Transverse colon (tissue), 4 donors: ENCODE results near the gene DNTT. TPM values are rescaled to one million over a fixed set of nuclear protein-coding genes. Genes with fewer than 3 reads are reported as not detected.

ENCODE experiments used
- DNase-seq: peaks from one replicate; pipeline ENCODE4 v3.0.0-alpha.2; 2019
- H3K27ac ChIP-seq, 4 donors: fragments of 200-600 bp; sonication (generic); 2 replicates each; pipeline ENCODE4 v1.5.1; 2016 to 2018; ENCODE audit warnings: inconsistent platforms in 4 of 4
- H3K27me3 ChIP-seq: fragments of 200-600 bp; sonication (generic); 2 replicates; pipeline ENCODE4 v1.5.1; 2017; ENCODE audit warnings: inconsistent platforms
- H3K36me3 ChIP-seq, 4 donors: fragments of 200-600 bp; sonication (generic); 2 replicates each; pipeline ENCODE4 v1.5.1; 2017 to 2019; ENCODE audit warnings: inconsistent platforms in 4 of 4
- H3K4me1 ChIP-seq, 4 donors: fragments of 200-600 bp; sonication (generic); 2 replicates each; pipeline ENCODE4 v1.5.1; 2017 to 2020; ENCODE audit warnings: inconsistent platforms in 4 of 4
- H3K4me3 ChIP-seq, 4 donors: fragments of 200-600 bp; sonication (generic); 1 replicate in 1 of 4; 2 replicates in 3 of 4; pipeline versions ENCODE4 v1.5.1 to v1.6.1; 2017 to 2019; ENCODE audit warnings: inconsistent platforms in 4 of 4
- H3K9me3 ChIP-seq, 2 donors: fragments of 200-600 bp; sonication (generic); 2 replicates each; pipeline ENCODE4 v1.5.1; 2017 to 2019; ENCODE audit warnings: inconsistent platforms in 2 of 2
- EP300 ChIP-seq: sonication (generic); formaldehyde crosslinking; IDR thresholded peaks from one replicate; pipeline ENCODE4 v1.6.1; 2017; ENCODE audit warnings: antibody characterized with exemption, low read depth
- POLR2A ChIP-seq: fragments of 450-650 bp; IDR thresholded peaks from one replicate; pipeline ENCODE4 v1.6.1; 2016; ENCODE audit warnings: antibody characterized with exemption, mild to moderate bottlenecking, moderate library complexity
- POLR2AphosphoS5 ChIP-seq, 3 donors: sonication (generic); formaldehyde crosslinking; IDR thresholded peaks; one replicate each; pipeline ENCODE4 v1.6.1; 2016; ENCODE audit warnings: antibody characterized with exemption in 3 of 3
- WGBS, 2 donors: methylation state at CpG; one replicate each; pipeline ENCODE4 v1.1.5; 2018; ENCODE audit warnings: low coverage in 1 of 2; 5-methylcytosine and 5-hydroxymethylcytosine counted together
- in situ Hi-C, 4 donors: fragments of 200-750 bp; cut with MboI; loops; one replicate each; pipeline versions ENCODE4 v1.15.0 to v1.15.1; 2017; ENCODE audit warnings: low sequenced_read_pairs in 3 of 4, low pct_ligation_motif_present in 1 of 4, low pct_unique_long_range_greater_than_20kb in 1 of 4
- intact Hi-C: fragments of 100-400 bp; cut with DNase I; formaldehyde crosslinking; loops from one replicate; pipeline ENCODE4 v1.15.1; 2023; ENCODE audit warnings: low total_unique reads
- total RNA-seq, 4 donors: library from RNA; depleted of rRNA; stranded (reverse); fragments of >200 nt; gene quantifications; one replicate each; pipeline ENCODE4 v1.1.0, GENCODE V29; 2016
- TF ChIP-seq, protein P1 (sequence below), 5 experiments: fragments of 200-600 bp in 3 of 5; fragments of 450-650 bp in 2 of 5; sonication (generic) in 3 of 5; IDR thresholded peaks; 1 replicate in 2 of 5; 2 replicates in 3 of 5; pipeline ENCODE4 v1.5.1; 2016 to 2017; ENCODE audit warnings: antibody characterized with exemption in 5 of 5, inconsistent platforms in 3 of 5, mild to moderate bottlenecking in 2 of 5, moderate library complexity in 1 of 5

DNTT gene
- total RNA-seq, 4 donors from 2014 or later = not detected

DNA sequence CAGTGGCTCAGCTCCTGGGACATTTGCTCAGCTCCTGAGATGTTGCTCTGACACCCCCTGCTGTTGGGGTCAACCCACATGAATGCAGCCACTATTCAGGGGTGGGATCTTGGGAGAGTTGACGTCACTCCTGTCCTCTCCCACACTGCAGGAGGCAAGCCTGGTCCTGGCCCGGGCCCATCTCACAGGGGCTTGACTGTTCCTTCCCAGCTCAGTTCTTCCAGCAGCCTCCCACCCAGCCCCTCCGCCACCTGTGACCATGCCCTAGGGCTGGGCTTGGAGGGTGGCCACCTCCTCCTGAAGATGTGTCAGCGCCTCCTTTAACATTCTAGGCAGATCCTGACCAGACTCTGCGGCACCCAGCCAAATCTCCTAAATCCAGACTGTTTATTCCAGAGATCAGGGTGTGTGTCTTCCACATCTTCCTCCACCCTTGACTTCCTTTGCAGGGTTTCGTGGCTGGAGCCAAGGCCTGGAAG is 73.6 kb downstream of the DNTT start:
- Histone ChIP-seq H3K27ac (peak overlapping the region in 2 of 4 donors; percentile 6 to 45), H3K9me3 (no peaks in the 10 kb centered on the region), H3K27me3 (no peaks in the 10 kb centered on the region), H3K36me3 (no peaks in the 10 kb centered on the region), H3K4me3 (no peak overlapping the region), H3K4me1 (peaks cover 4 to 29% (median 14%) of the 10 kb centered on the region in 4 donors)
- DNase-seq = peak; percentile 64
- 50 to 60% methylated on average over 1 to 6 of the region's 6 CpGs for WGBS, 2 donors
- intact Hi-C loops = loop anchor here (10.0 kb wide), 1 partner anchor 457 kb away; the partner anchor contains the start of gene LCOR
- in situ Hi-C loops = loop anchor here in 1 of 4 donors (25.0 kb wide), 1 partner anchor 134 kb away; the partner anchor contains the start of gene TLL2
- TF ChIP-seq POLR2AphosphoS5 (IDR thresholded peaks at IDR 0.05) (peak; percentile 58 to 89 (median 84)), EP300 (peak; percentile 25), POLR2A (no peak)
- TF ChIP-seq, protein P1, sequence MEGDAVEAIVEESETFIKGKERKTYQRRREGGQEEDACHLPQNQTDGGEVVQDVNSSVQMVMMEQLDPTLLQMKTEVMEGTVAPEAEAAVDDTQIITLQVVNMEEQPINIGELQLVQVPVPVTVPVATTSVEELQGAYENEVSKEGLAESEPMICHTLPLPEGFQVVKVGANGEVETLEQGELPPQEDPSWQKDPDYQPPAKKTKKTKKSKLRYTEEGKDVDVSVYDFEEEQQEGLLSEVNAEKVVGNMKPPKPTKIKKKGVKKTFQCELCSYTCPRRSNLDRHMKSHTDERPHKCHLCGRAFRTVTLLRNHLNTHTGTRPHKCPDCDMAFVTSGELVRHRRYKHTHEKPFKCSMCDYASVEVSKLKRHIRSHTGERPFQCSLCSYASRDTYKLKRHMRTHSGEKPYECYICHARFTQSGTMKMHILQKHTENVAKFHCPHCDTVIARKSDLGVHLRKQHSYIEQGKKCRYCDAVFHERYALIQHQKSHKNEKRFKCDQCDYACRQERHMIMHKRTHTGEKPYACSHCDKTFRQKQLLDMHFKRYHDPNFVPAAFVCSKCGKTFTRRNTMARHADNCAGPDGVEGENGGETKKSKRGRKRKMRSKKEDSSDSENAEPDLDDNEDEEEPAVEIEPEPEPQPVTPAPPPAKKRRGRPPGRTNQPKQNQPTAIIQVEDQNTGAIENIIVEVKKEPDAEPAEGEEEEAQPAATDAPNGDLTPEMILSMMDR (IDR thresholded peaks at IDR 0.05) = no peak

DNA sequence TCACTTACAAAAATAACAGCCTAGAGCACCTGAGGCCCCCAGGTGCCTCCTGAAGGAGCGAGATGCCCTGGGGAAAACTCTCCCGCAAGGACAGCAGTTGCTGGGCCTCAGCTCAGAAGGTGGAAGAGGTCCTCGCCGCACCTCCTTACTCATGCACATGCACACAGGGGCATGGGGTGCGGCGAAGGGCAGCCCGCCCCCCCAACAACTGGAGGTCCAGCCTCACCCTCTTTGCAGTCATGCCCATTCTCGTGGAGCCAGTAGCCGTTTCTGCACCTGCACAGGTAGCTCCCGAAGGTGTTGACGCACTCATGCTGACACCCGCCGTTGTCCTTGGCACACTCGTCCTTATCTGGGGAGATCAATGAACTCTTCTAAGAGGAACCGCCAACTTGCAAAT is 74.5 kb downstream of the DNTT start:
- H3K27ac ChIP-seq = peak overlapping the region in 3 of 4 donors; percentile 6 to 45 (median 27)
- no peaks in the 10 kb centered on the region for H3K27me3 ChIP-seq
- intact Hi-C loops = loop anchor here (10.0 kb wide), 1 partner anchor 456 kb away; the partner anchor contains the start of gene LCOR
- DNase-seq = no peak
- peaks cover 4 to 29% (median 14%) of the 10 kb centered on the region in 4 donors for H3K4me1 ChIP-seq
- H3K9me3 ChIP-seq = no peaks in the 10 kb centered on the region
- H3K4me3 ChIP-seq = no peak overlapping the region
- in situ Hi-C loops = loop anchor here in 1 of 4 donors (25.0 kb wide), 1 partner anchor 134 kb away; the partner anchor contains the start of gene TLL2
- no peaks in the 10 kb centered on the region for H3K36me3 ChIP-seq
- TF ChIP-seq, protein P1 (IDR thresholded peaks at IDR 0.05) = no peak
- no peak for TF ChIP-seq POLR2AphosphoS5 (IDR thresholded peaks at IDR 0.05)
- no peak for TF ChIP-seq POLR2A
- no peak for TF ChIP-seq EP300
- WGBS, 2 donors = 82% methylated on average over 15 of the region's 15 CpGs; no CpG with 5 or more reads in 1 of the 2 donors

DNA sequence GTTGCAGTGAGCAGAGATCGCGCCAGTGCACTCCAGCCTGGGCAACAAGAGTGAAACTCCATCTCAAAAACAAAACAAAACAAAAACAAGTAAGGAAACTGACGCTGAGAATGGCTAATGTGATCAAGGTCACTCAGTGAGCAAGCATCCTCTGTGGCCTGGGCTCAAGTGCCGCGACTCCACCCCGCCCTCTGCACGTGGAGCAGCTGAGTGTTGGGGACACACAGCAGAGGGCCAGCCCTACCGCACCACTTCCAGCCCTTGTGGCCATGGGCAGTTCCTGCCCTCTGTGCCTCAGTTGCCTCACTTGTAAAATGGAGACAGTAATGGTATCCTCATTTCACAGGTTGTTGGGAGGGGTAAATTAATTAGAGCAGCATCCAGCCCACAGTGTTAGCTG is 75.5 kb downstream of the DNTT start:
- H3K4me3 ChIP-seq = no peak overlapping the region
- no peaks in the 10 kb centered on the region for H3K27me3 ChIP-seq
- intact Hi-C loops (loop anchor here (10.0 kb wide), 1 partner anchor 455 kb away; the partner anchor contains the start of gene LCOR), in situ Hi-C loops (loop anchor here in 1 of 4 donors (25.0 kb wide), 1 partner anchor 133 kb away; the partner anchor contains the start of gene TLL2)
- peaks cover 4 to 29% (median 13%) of the 10 kb centered on the region in 4 donors for H3K4me1 ChIP-seq
- no peak overlapping the region for H3K27ac ChIP-seq
- 82 to 83% methylated on average over 3 to 8 of the region's 8 CpGs for WGBS, 2 donors
- no peaks in the 10 kb centered on the region for H3K9me3 ChIP-seq
- no peaks in the 10 kb centered on the region for H3K36me3 ChIP-seq
- TF ChIP-seq EP300 (no peak), POLR2AphosphoS5 (IDR thresholded peaks at IDR 0.05) (no peak), POLR2A (no peak)
- TF ChIP-seq, protein P1 (IDR thresholded peaks at IDR 0.05) = no peak
- DNase-seq = no peak

DNA sequence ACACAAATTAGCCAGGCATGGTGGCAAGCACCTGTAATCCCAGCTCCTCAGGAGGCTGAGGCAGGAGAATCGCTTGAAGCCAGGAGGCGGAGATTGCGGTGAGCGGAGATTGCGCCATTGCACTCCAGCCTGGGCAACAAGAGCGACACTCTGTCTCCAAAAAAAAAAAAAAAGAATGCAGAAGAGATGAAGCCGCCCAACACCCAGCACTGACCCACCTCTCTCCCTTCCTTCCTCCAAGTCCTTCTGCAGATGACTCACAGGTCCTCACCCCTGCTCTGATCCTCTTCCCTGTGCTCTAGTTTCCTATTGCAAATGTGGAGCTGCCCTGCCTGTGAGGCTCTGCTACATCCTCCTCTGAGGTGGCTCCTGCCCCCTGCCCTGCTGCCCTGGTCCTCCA is 76.6 kb downstream of the DNTT start:
- no peaks in the 10 kb centered on the region for H3K36me3 ChIP-seq
- in situ Hi-C loops (loop anchor here in 1 of 4 donors (25.0 kb wide), 1 partner anchor 131 kb away; the partner anchor contains the start of gene TLL2), intact Hi-C loops (no loop called here)
- H3K27ac ChIP-seq = no peak overlapping the region
- DNase-seq = no peak
- TF ChIP-seq EP300 (no peak), POLR2AphosphoS5 (IDR thresholded peaks at IDR 0.05) (no peak), POLR2A (no peak)
- TF ChIP-seq, protein P1 (IDR thresholded peaks at IDR 0.05) = no peak
- 93% methylated on average over 7 of the region's 7 CpGs; no CpG with 5 or more reads in 1 of the 2 donors for WGBS, 2 donors
- no peaks in the 10 kb centered on the region for H3K9me3 ChIP-seq
- H3K4me3 ChIP-seq = no peak overlapping the region
- no peaks in the 10 kb centered on the region for H3K27me3 ChIP-seq
- H3K4me1 ChIP-seq = peaks cover 0 to 21% (median 9%) of the 10 kb centered on the region in 4 donors
